CD4-positive, alpha-beta T cell (primary cell): ENCODE results near the gene HUWE1. TPM values are rescaled to one million over a fixed set of nuclear protein-coding genes. Genes with fewer than 3 reads are reported as not detected.

Experiments used
- ATAC-seq: fragments of 200-7000 bp; cut with Tn5 transposase; one replicate; pipeline ENCODE4 v1.10.0; 2022; ENCODE audit warnings: mild to moderate bottlenecking; ENCODE audit not compliant: poor library complexity
- CTCF ChIA-PET: fragments of 350-600 bp; sonication (Branson Sonifier 250); formaldehyde crosslinking; loops from one replicate; lab custom pipeline; 2021; ENCODE audit warnings: antibody characterized with exemption, inconsistent platforms; lab: Charles Lee
- POLR2A ChIA-PET: fragments of 350-600 bp; sonication (Branson Sonifier 250); formaldehyde crosslinking; loops from one replicate; lab custom pipeline; 2021; ENCODE audit warnings: antibody characterized with exemption, inconsistent platforms; lab: Charles Lee
- DNase-seq, 14 experiments: peaks; one replicate each; pipeline ENCODE4 v3.0.0-alpha.2; 2013 to 2020; ENCODE audit warnings: mixed read lengths in 2 of 14
- H3K27ac ChIP-seq, 2 donors: one replicate each; pipeline versions ENCODE4 v1.5.1 to v1.7.0; 2013; ENCODE audit warnings: low read length in 2 of 2, low read depth in 1 of 2, mild to moderate bottlenecking in 1 of 2
- H3K27me3 ChIP-seq, 2 experiments: 1 replicate in 1 of 2; 2 replicates in 1 of 2; pipeline versions ENCODE4 v1.6.1 to v1.7.0; 2013; ENCODE audit warnings: low read length in 2 of 2, control low read depth in 1 of 2, mild to moderate bottlenecking in 1 of 2, moderate library complexity in 1 of 2; ENCODE audit not compliant: insufficient read depth in 2 of 2, control insufficient read depth in 1 of 2
- H3K36me3 ChIP-seq: one replicate; pipeline ENCODE4 v1.6.1; 2013; ENCODE audit warnings: low read length, control low read depth; ENCODE audit not compliant: insufficient read depth
- H3K4me1 ChIP-seq: one replicate; pipeline ENCODE4 v1.6.1; 2013; ENCODE audit warnings: low read length, control low read depth; ENCODE audit not compliant: insufficient read depth
- H3K4me3 ChIP-seq: one replicate; pipeline ENCODE4 v1.5.1; 2013; ENCODE audit warnings: mild to moderate bottlenecking, low read length, moderate library complexity
- H3K9me3 ChIP-seq, 2 experiments: 1 replicate in 1 of 2; 2 replicates in 1 of 2; pipeline versions ENCODE4 v1.6.1 to v1.7.0; 2013; ENCODE audit warnings: low read length in 2 of 2, mild to moderate bottlenecking in 2 of 2, control low read depth in 1 of 2, moderate library complexity in 1 of 2; ENCODE audit not compliant: control insufficient read depth in 1 of 2, insufficient read depth in 1 of 2
- H3K27ac Mint-ChIP-seq: one replicate; pipeline ENCODE4 v1.8.0; 2020; ENCODE audit warnings: mixed read lengths
- H3K27me3 Mint-ChIP-seq: one replicate; pipeline ENCODE4 v1.8.0; 2021; ENCODE audit warnings: mixed read lengths
- H3K36me3 Mint-ChIP-seq: one replicate; pipeline ENCODE4 v1.8.0; 2021; ENCODE audit warnings: low read depth, mixed read lengths
- H3K4me1 Mint-ChIP-seq: one replicate; pipeline ENCODE4 v1.8.0; 2021; ENCODE audit warnings: low read depth, mixed read lengths
- H3K4me3 Mint-ChIP-seq: one replicate; pipeline ENCODE4 v1.8.0; 2020; ENCODE audit warnings: mild to moderate bottlenecking, mixed read lengths
- H3K9me3 Mint-ChIP-seq: one replicate; pipeline ENCODE4 v1.8.0; 2020; ENCODE audit warnings: mixed read lengths
- intact Hi-C, 2 experiments: fragments of 100-400 bp; cut with DNase I in 1 of 2; cut with micrococcal nuclease in 1 of 2; formaldehyde crosslinking; loops; one replicate each; pipeline versions ENCODE4 v1.15.1 to v1.9.0; 2023 to 2025; cut with DNase I, micrococcal nuclease
- total RNA-seq, 174 experiments: library from RNA in 2 of 174; stranded (reverse) in 2 of 174; gene quantifications; one replicate each; pipeline ENCODE4 v1.2.3 and lab custom pipeline; 2021 to 2026
- TF ChIP-seq, protein P1 (sequence below): fragments of 200-600 bp; IDR thresholded peaks from one replicate; pipeline ENCODE4 v1.8.0; 2022; ENCODE audit warnings: antibody characterized with exemption, mild to moderate bottlenecking

The HUWE1 gene
- total RNA-seq, 2 experiments from 2014 or later: 127 TPM

DNA sequence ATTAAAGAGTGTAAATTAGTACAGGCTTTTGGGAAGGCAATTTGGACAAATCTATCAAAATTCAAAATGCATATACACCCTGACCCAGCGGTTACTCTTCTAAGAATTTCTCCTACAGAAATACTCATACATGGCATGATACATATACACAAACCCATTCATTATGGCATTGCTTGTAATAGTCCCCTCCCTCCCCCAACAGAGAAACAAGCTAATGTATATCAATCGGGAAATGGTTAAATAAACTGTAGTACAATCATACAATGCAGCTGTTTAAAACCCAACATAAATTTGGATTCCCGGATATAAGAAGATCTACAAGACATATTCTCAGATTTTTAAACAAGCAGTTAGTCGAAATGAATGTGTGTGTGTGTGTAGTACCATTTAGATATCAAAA, 808 bp downstream of the HUWE1 start:
- H3K27me3 Mint-ChIP-seq: no peaks in the 10 kb centered on the region
- peaks cover 48% of the 10 kb centered on the region for H3K4me1 Mint-ChIP-seq
- ATAC-seq (no peak), DNase-seq (no peak)
- Histone ChIP-seq H3K4me1 (peaks cover 18% of the 10 kb centered on the region), H3K9me3 (no peaks in the 10 kb centered on the region), H3K36me3 (peaks cover 8% of the 10 kb centered on the region), H3K27me3 (no peaks in the 10 kb centered on the region), H3K27ac (peak overlapping the region in 1 of 2 donors; percentile 78), H3K4me3 (peak overlapping the region; percentile 90)
- intact Hi-C loops: loop anchor here (2.0 to 10.0 kb wide), 5 partner anchors 29 to 1479 kb away; partner anchors contain the start of genes PHF8 (in 1 of the 2), RIBC1 (in 1 of the 2) and SMC1A (in 1 of the 2)
- H3K9me3 Mint-ChIP-seq: no peaks in the 10 kb centered on the region
- H3K27ac Mint-ChIP-seq: peak overlapping the region; percentile 99
- peaks cover 28% of the 10 kb centered on the region for H3K36me3 Mint-ChIP-seq
- ChIA-PET POLR2A (interaction anchor here (1.1 to 1.9 kb wide), 3 partner anchors 15 to 63 kb away, joined by 3 to 37 read pairs (median 3); no protein-coding TSS in a partner anchor), CTCF (no interaction called here)
- TF ChIP-seq, protein P1, sequence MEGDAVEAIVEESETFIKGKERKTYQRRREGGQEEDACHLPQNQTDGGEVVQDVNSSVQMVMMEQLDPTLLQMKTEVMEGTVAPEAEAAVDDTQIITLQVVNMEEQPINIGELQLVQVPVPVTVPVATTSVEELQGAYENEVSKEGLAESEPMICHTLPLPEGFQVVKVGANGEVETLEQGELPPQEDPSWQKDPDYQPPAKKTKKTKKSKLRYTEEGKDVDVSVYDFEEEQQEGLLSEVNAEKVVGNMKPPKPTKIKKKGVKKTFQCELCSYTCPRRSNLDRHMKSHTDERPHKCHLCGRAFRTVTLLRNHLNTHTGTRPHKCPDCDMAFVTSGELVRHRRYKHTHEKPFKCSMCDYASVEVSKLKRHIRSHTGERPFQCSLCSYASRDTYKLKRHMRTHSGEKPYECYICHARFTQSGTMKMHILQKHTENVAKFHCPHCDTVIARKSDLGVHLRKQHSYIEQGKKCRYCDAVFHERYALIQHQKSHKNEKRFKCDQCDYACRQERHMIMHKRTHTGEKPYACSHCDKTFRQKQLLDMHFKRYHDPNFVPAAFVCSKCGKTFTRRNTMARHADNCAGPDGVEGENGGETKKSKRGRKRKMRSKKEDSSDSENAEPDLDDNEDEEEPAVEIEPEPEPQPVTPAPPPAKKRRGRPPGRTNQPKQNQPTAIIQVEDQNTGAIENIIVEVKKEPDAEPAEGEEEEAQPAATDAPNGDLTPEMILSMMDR: no peak
- H3K4me3 Mint-ChIP-seq: peak overlapping the region; percentile 95

DNA sequence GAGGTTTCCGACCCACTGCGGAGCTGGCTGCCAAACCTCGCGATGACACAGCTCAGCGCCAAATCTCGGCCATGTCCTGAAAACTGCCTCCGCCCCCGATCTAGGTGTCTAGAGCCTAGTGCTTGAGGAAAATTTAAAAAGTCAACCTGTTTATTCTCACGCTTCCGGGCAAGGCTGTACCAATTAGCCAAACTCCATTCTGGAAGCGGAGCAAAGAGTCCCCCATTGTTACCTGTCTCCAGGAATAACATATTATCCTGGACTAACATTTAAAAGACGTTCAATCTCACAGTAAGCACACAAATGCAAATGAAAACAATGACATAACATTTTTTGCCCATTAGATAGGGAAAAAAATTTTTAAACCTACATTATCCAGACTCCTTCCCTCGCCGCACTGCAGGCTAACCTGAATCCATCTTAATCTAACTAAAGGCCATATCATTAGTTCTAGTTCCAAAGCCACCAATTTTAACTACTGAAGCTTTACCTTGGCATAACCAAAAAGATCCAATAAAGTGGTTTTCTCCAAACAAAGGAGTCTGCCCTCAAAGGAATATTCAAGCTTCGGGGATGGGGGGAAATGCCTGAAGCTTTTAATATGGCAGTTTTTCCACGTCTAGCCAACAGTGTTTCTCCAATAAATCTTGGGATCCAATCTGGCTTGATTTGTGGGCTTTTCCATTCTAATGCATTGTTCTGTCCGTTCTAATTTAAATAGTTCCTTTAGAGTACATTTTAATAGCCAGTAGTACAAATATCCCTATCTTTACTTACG, 1.9 kb downstream of the HUWE1 start:
- CTCF ChIA-PET: interaction anchor here (1.2 kb wide), 1 partner anchor 30 kb away, joined by 7 read pairs; no protein-coding TSS in a partner anchor
- H3K4me1 Mint-ChIP-seq: peaks cover 59% of the 10 kb centered on the region
- peaks cover 18% of the 10 kb centered on the region for H3K4me1 ChIP-seq
- TF ChIP-seq, protein P1: no peak
- intact Hi-C loops: loop anchor here (1.0 to 10.0 kb wide), 6 partner anchors 30 to 1480 kb away; partner anchors contain the start of genes RIBC1 (in 2 of the 2), SMC1A (in 2 of the 2) and PHF8 (in 1 of the 2)
- DNase-seq: peak in 1 of 14 experiments; percentile 78
- POLR2A ChIA-PET: interaction anchor here (0.7 to 4.3 kb wide), 25 partner anchors 9 to 1804 kb away, joined by 3 to 51 read pairs (median 4); partner anchors contain the start of genes FAM120C, KDM5C, MAGEH1 and PHF8
- H3K9me3 Mint-ChIP-seq: no peaks in the 10 kb centered on the region
- H3K4me3 ChIP-seq: peak overlapping the region; percentile 90
- H3K27me3 ChIP-seq: no peaks in the 10 kb centered on the region
- H3K36me3 Mint-ChIP-seq: peaks cover 39% of the 10 kb centered on the region
- ATAC-seq: no peak
- peaks cover 14% of the 10 kb centered on the region for H3K36me3 ChIP-seq
- H3K27ac ChIP-seq: peak overlapping the region; percentile 52 to 98
- H3K27me3 Mint-ChIP-seq: no peaks in the 10 kb centered on the region
- peak overlapping the region; percentile 99 for H3K27ac Mint-ChIP-seq
- peak overlapping the region; percentile 95 for H3K4me3 Mint-ChIP-seq
- no peaks in the 10 kb centered on the region for H3K9me3 ChIP-seq

DNA sequence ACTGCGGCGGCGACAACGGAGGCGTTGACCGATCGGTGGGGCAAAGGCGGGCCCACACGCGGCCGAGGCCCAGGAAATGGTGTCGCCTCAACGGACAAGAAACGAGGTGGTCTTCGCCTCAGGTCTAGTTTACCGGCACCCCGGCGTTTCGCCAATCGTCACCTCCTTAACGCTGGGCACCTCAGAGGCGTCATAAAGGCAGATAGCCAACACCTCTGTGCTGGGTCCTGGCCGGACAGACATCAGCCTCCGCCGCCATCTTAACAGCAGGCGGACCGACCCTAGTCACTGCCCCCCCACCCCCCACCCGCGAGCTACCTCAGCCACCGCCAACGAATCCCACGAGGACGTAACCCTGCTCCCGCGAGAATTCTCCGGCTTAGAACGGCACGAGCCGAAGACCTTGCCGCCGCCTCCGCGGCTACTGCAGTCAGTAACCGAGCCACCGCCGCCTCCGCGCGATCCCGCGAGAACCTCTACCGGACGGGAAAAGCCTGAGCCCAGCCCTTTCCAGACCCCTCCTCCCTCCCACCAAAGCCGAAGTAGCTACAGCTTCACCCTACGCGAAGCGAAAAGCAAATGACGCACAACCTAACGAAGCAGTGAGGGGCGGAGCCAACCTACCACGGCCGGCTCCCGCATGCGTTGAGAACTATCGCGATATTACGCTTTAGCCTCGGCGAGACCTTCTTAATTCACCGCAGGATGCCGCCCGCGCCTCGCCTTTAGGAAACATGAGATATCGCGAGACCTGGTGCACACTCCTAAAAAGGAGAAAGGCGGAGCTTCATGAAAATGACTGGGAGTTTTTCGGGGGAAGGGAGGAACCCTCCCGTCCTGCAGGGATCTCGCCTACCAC, 2.7 kb downstream of the HUWE1 start:
- ATAC-seq (peak; percentile 78), DNase-seq (peak; percentile 77 to 98 (median 86))
- H3K4me3 Mint-ChIP-seq: peak overlapping the region; percentile 95
- Histone ChIP-seq H3K4me1 (peaks cover 18% of the 10 kb centered on the region), H3K27me3 (no peaks in the 10 kb centered on the region), H3K36me3 (peaks cover 18% of the 10 kb centered on the region), H3K27ac (peak overlapping the region; percentile 75 to 98), H3K4me3 (peak overlapping the region; percentile 90), H3K9me3 (no peaks in the 10 kb centered on the region)
- POLR2A ChIA-PET: interaction anchor here (0.6 to 4.3 kb wide), 30 partner anchors 8 to 1805 kb away, joined by 3 to 51 read pairs (median 4); partner anchors contain the start of genes APEX2, FAM120C, KDM5C and MAGEH1
- H3K4me1 Mint-ChIP-seq: peaks cover 63% of the 10 kb centered on the region
- CTCF ChIA-PET: interaction anchor here (1.2 to 1.6 kb wide), 2 partner anchors 31 to 32 kb away, joined by 3 to 7 read pairs; no protein-coding TSS in a partner anchor
- no peaks in the 10 kb centered on the region for H3K27me3 Mint-ChIP-seq
- intact Hi-C loops: loop anchor here (1.0 to 10.0 kb wide), 6 partner anchors 31 to 1481 kb away; partner anchors contain the start of genes RIBC1 (in 2 of the 2), SMC1A (in 2 of the 2) and PHF8 (in 1 of the 2)
- TF ChIP-seq, protein P1: no peak
- H3K27ac Mint-ChIP-seq: peak overlapping the region; percentile 99
- peaks cover 47% of the 10 kb centered on the region for H3K36me3 Mint-ChIP-seq
- no peaks in the 10 kb centered on the region for H3K9me3 Mint-ChIP-seq
